ENCODE data around the gene PPIF.

- TF ChIP-seq CTCF (IDR thresholded peaks at IDR 0.05) (no peak), POLR2A (IDR thresholded peaks at IDR 0.05) (no peak)
Measured at GRCh38 chr10:79349766-79350406, 2.6 kb downstream of the PPIF start.

All from breast epithelium (tissue), 3 donors.